HK-2 (cell line): ENCODE results near the gene MOV10L1.

Experiments used
- DNase-seq: peaks from one replicate; pipeline ENCODE4 v3.0.0-alpha.2; 2018; ENCODE audit not compliant: unreplicated experiment

The MOV10L1 gene

GRCh38 chr22:50089682-50090411, at the start of gene MOV10L1:
MOV10L1 (plus strand) TSS chr22:50090006; CDS start chr22:50090089, 83 bp downstream.
- no peak for DNase-seq

GRCh38 chr22:50040717-50041116, 49.1 kb upstream of the MOV10L1 start:
- no peak for DNase-seq

DNA sequence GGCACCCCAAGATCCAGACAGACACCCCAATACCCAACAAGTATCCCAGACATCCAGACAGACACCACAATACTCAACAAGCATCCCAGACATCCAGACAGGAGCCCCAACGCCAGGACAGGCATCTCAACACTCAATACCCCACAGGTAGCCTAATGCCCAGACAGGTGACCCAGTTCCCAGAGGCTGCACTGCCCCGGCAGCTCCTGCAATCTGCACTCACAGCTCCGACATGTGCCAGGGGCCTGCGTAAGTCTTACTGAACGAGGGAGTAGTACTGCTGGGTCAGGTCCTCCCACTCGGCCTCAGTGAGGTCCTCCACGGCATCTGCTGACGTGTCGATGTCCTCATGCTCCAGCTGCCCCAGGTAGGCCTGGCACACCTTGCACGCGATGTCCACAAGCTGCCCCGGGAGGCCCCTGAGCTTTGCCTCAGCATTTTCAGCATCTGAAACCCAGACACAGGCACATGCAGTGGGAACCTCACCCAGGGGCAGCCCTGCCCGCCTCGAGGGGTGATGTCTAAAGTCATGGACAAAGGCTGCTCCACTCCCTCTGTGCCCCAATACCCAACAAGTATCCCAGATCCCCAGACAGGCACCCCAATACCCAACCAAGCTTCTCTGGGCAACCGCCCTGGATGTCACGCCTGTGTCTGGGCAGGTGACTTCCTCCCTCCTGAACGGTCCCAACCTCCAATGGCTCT, 48.3 kb upstream of the MOV10L1 start:
- DNase-seq, result no peak

DNA sequence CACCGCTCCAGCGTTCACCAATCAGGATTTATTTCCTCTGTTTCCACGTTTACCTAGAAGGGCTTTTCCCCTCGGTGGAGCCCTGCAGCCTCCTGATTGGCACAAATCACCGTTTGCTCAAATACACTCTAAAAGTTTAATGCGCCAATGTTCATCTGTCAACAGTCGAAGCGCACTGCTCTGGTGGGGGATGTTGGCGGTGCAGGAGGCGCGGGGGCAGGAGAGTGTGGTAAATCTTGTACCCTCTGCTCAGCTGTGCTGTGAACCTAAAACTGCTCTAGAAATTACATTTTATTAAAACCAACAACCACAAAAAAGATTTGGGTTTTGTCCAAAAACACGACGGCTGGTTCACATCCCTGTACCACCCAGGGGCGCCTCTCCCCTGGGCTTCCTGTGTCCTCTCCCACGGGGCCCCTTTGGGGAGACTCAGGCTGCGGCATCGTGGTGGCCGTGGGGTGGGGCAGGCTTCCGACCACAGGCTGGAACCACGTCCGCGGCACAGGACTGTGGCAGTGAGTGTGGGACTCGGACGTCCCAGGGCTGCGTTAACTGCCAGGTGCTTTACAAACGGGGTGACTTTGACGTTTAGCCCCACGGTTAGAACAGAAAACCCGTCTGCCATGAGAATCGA, 45.2 kb upstream of the MOV10L1 start:
- no peak for DNase-seq

DNA sequence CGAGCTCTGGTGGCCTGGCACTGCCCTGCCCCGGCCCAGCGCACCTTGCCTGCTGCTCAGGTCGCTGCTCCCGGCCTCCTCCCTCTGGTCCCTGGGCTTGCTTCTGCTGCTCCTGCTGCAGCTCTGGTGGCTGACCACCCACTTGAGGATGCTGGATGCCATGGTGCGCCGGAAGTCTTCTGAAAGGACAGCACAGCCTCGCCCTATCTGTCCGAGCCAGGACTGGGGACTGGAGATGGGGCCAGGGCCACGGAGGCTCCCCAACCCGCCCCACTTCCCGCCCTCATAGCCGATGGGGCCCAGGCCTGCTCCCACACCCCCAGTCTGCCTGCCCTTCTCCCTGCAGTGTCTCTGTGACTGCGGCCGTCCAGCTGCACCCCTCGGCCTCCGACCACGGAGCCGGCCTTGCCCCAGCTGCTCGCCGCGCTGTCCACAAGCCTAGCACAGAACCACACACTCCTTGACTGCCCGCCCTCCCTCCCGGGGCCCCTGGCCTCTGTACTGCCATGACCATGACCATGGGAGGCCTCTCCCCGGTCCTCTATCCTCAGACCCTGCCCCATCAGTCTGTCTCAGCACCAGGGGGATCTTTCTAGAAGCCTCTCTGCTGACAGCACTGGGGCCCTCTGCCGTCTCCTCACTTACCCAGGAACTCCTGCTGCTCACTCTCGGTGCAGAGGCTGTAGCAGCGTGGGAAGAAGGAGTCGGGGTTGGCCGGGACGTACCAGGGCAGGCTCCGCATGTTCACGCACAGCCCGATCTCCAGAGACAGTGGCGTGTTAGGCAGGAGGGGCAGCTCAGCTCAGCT, 44.4 kb upstream of the MOV10L1 start:
- no peak for DNase-seq

- no peak for DNase-seq
Measured at GRCh38 chr22:50046019-50046415, 43.8 kb upstream of the MOV10L1 start.

- DNase-seq, result no peak
Measured at GRCh38 chr22:50046481-50047245, 43.1 kb upstream of the MOV10L1 start.

DNA sequence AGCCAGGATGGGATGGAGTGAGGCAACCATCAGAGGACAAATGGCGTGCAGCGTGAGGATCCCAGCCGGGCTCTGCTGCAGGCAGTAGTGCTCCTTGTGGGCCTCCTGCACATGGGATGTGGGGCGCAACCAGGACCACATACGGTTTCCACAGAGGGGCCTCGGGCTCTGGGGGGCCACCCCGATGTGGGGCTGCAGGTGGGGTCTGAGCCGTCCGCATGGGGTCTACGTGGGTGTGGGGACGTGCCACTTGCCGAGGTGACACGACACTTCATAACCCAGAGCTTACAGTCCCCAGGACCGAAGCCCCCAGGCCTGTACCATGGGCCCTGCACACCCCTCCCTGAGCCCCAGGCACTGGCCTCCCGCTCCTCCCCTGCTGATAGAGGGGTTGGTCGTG, 42.5 kb upstream of the MOV10L1 start:
- no peak for DNase-seq

GRCh38 chr22:50048061-50048765, 41.6 kb upstream of the MOV10L1 start:
- no peak for DNase-seq

DNA sequence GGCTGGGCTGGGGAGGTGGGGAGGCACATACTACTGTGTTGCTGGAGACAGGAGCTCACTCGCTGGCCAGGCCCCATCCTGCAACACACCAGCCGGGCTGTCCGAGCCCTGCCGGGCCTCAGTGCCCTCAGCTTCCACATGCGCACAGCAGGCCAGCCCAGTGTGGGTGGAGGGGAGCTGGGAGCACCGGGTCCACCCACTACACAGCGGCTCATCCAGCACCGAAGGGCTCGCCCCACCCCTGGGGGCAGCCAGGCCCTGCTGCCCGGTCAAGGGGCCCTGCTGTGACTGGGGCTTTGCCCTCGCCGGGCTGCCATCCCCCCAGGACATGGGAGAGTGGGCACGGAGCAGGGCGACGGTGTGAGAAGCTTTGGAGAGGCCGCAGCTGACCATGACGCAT, 41.0 kb upstream of the MOV10L1 start:
- DNase-seq, result no peak

- no peak for DNase-seq
Measured at GRCh38 chr22:50049299-50050195, 40.3 kb upstream of the MOV10L1 start.

GRCh38 chr22:50051930-50052329, 37.9 kb upstream of the MOV10L1 start:
- DNase-seq, result no peak

DNA sequence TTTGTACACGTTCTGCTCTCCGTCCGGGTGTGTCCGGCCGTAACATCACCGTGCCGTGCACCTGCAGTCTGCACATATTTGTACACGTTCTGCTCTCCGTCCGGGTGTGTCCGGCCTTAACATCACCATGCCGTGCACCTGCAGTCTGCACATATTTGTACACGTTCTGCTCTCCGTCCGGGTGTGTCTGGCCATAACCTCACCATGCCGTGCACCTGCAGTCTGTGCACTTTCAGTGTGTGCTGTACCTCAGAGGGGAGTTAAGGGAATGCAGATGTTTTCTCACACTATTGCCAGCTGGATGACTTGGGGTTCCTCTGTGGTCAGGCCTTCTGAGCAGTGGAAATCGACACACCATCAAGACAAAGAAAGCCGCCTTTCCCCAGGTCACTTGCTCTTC, 35.9 kb upstream of the MOV10L1 start:
- DNase-seq, result no peak

- no peak for DNase-seq
Measured at GRCh38 chr22:50056214-50056972, 33.4 kb upstream of the MOV10L1 start.

- DNase-seq, result no peak
Measured at GRCh38 chr22:50057278-50058060, 32.3 kb upstream of the MOV10L1 start.

GRCh38 chr22:50058061-50058905, 31.5 kb upstream of the MOV10L1 start, which contains the start of gene TTLL8:
TTLL8 (minus strand) TSS chr22:50058298.
- no peak for DNase-seq
